Uterus (tissue), 4 donors: ENCODE data around the gene LDB1. TPM values are rescaled to one million over a fixed set of nuclear protein-coding genes. Genes with fewer than 3 reads are reported as not detected.

Source experiments
- DNase-seq, 2 donors: peaks; one replicate each; pipeline ENCODE4 v3.0.0-alpha.2; 2019 to 2020
- H3K27ac ChIP-seq, 2 donors: fragments of 200-600 bp; sonication (generic); 1 replicate in 1 of 2; 2 replicates in 1 of 2; pipeline ENCODE4 v1.5.1; 2016 to 2018
- H3K27me3 ChIP-seq, 2 donors: fragments of 200-600 bp; sonication (generic); one replicate each; pipeline ENCODE4 v1.5.1; 2018 to 2019; ENCODE audit warnings: control low read depth in 1 of 2
- H3K36me3 ChIP-seq, 2 donors: fragments of 200-600 bp; sonication (generic); one replicate each; pipeline ENCODE4 v1.5.1; 2019; ENCODE audit warnings: control low read depth in 1 of 2
- H3K4me1 ChIP-seq, 2 donors: fragments of 200-600 bp; sonication (generic); one replicate each; pipeline ENCODE4 v1.5.1; 2018 to 2019; ENCODE audit warnings: control low read depth in 1 of 2
- H3K4me3 ChIP-seq, 2 donors: fragments of 200-600 bp; sonication (generic); 1 replicate in 1 of 2; 2 replicates in 1 of 2; pipeline ENCODE4 v1.5.1; 2018 to 2019; ENCODE audit warnings: mild to moderate bottlenecking in 1 of 2
- H3K9me3 ChIP-seq, 2 donors: fragments of 200-600 bp; sonication (generic); one replicate each; pipeline ENCODE4 v1.5.1; 2019; ENCODE audit warnings: control low read depth in 1 of 2
- CTCF ChIP-seq, 4 experiments: fragments of 200-600 bp in 2 of 4; fragments of 450-650 bp in 2 of 4; sonication (generic) in 2 of 4; IDR thresholded peaks; one replicate each; pipeline ENCODE4 v1.5.1; 2016 to 2019; ENCODE audit warnings: antibody characterized with exemption in 4 of 4, mild to moderate bottlenecking in 2 of 4, moderate library complexity in 1 of 4
- POLR2A ChIP-seq, 2 donors: fragments of 450-650 bp; IDR thresholded peaks; one replicate each; pipeline ENCODE4 v1.6.1; 2016; ENCODE audit warnings: antibody characterized with exemption in 2 of 2, mild to moderate bottlenecking in 1 of 2, moderate library complexity in 1 of 2
- intact Hi-C: fragments of 100-400 bp; cut with DNase I; formaldehyde crosslinking; loops from one replicate; pipeline ENCODE4 v1.15.1; 2023; ENCODE audit warnings: low total_unique reads
- total RNA-seq, 4 donors: library from RNA; depleted of rRNA in 3 of 4; stranded (reverse); fragments of >200 nt in 3 of 4; gene quantifications; one replicate each; pipeline versions ENCODE4 v1.1.0 to v1.2.4, GENCODE V29; 2014 to 2023
- donor health status: DM: yes; HTN: yes; CAD: no.

The LDB1 gene
- total RNA-seq, 4 donors from 2014 or later, result 17.4 to 121 (median 43.8) TPM

GRCh38 chr10:102132193-102132562 lies 12.0 kb upstream of the LDB1 start:
- DNase-seq, result no peak
- H3K36me3 ChIP-seq, result no peaks in the 10 kb centered on the region
- TF ChIP-seq POLR2A (IDR thresholded peaks at IDR 0.05) (no peak), CTCF (IDR thresholded peaks at IDR 0.05) (no peak)
- peak overlapping the region; percentile 74 to 99 for H3K4me3 ChIP-seq
- H3K27me3 ChIP-seq, result no peaks in the 10 kb centered on the region
- peaks cover 0 to 8% of the 10 kb centered on the region in 2 donors for H3K4me1 ChIP-seq
- no peaks in the 10 kb centered on the region for H3K9me3 ChIP-seq
- peak overlapping the region; percentile 74 to 93 for H3K27ac ChIP-seq
- intact Hi-C loops, result no loop called here

- Histone ChIP-seq H3K4me3 (no peak overlapping the region), H3K36me3 (no peaks in the 10 kb centered on the region), H3K9me3 (no peaks in the 10 kb centered on the region), H3K27ac (no peak overlapping the region), H3K27me3 (no peaks in the 10 kb centered on the region), H3K4me1 (peaks cover 0 to 4% of the 10 kb centered on the region in 2 donors)
- intact Hi-C loops, result no loop called here
- DNase-seq, result no peak
- no peak for TF ChIP-seq CTCF (IDR thresholded peaks at IDR 0.05)
Observed at GRCh38 chr10:102131286-102132170, 11.4 kb upstream of the LDB1 start.

GRCh38 chr10:102123223-102123622 lies 3.1 kb upstream of the LDB1 start:
- H3K4me3 ChIP-seq, result no peak overlapping the region
- no peak for DNase-seq
- no peak for TF ChIP-seq CTCF (IDR thresholded peaks at IDR 0.05)
- TF ChIP-seq POLR2A (IDR thresholded peaks at IDR 0.05), result no peak
- intact Hi-C loops, result no loop called here
- H3K4me1 ChIP-seq, result peaks cover 0 to 6% of the 10 kb centered on the region in 2 donors
- no peaks in the 10 kb centered on the region for H3K9me3 ChIP-seq
- H3K36me3 ChIP-seq, result no peaks in the 10 kb centered on the region
- peak overlapping the region; percentile 98 to 100 for H3K27ac ChIP-seq
- H3K27me3 ChIP-seq, result no peaks in the 10 kb centered on the region

- H3K27ac ChIP-seq, result peak overlapping the region; percentile 98 to 100
- no peak overlapping the region for H3K4me3 ChIP-seq
- no peaks in the 10 kb centered on the region for H3K9me3 ChIP-seq
- DNase-seq, result no peak
- H3K4me1 ChIP-seq, result peaks cover 0 to 13% of the 10 kb centered on the region in 2 donors
- intact Hi-C loops, result no loop called here
- TF ChIP-seq CTCF (IDR thresholded peaks at IDR 0.05) (no peak), POLR2A (IDR thresholded peaks at IDR 0.05) (no peak)
- H3K36me3 ChIP-seq, result no peaks in the 10 kb centered on the region
- no peaks in the 10 kb centered on the region for H3K27me3 ChIP-seq
Observed at GRCh38 chr10:102122450-102122849, 2.3 kb upstream of the LDB1 start.

GRCh38 chr10:102121739-102122372 lies 1.7 kb upstream of the LDB1 start:
- Histone ChIP-seq H3K36me3 (no peaks in the 10 kb centered on the region), H3K27me3 (no peaks in the 10 kb centered on the region), H3K4me3 (peak overlapping the region; percentile 84 to 93), H3K27ac (peak overlapping the region; percentile 98 to 100), H3K4me1 (peaks cover 0 to 19% of the 10 kb centered on the region in 2 donors), H3K9me3 (no peaks in the 10 kb centered on the region)
- intact Hi-C loops, result no loop called here
- peak; percentile 70 to 83 for DNase-seq
- TF ChIP-seq CTCF (IDR thresholded peaks at IDR 0.05), result peak; percentile 7 to 45 (median 32)
- TF ChIP-seq POLR2A (IDR thresholded peaks at IDR 0.05), result peak in 1 of 2 donors; percentile 9
